Muscle layer of colon (tissue), 2 donors: ENCODE results near the gene ACTR5.
"Not testable (repeated sequence)": the region's sequence is repeated elsewhere in the genome, so short reads cannot be mapped to it uniquely, and the experiment has no call there.

Experiments
- H3K27ac ChIP-seq: one replicate; pipeline ENCODE4 v1.7.0; 2013; ENCODE audit warnings: low read depth, mild to moderate bottlenecking, low read length, moderate library complexity
- H3K27me3 ChIP-seq, 2 donors: one replicate each; pipeline ENCODE4 v1.7.0; 2013; ENCODE audit warnings: low read length in 2 of 2, mild to moderate bottlenecking in 2 of 2; ENCODE audit not compliant: insufficient read depth in 2 of 2, control insufficient read depth in 1 of 2
- H3K36me3 ChIP-seq: one replicate; pipeline ENCODE4 v1.7.0; 2013; ENCODE audit warnings: mild to moderate bottlenecking, low read length; ENCODE audit not compliant: insufficient read depth
- H3K4me1 ChIP-seq: one replicate; pipeline ENCODE4 v1.7.0; 2013; ENCODE audit warnings: mild to moderate bottlenecking, low read length; ENCODE audit not compliant: insufficient read depth
- H3K4me3 ChIP-seq, 2 donors: one replicate each; pipeline ENCODE4 v1.7.0; 2013; ENCODE audit warnings: low read length in 2 of 2, low read depth in 1 of 2, mild to moderate bottlenecking in 1 of 2, moderate library complexity in 1 of 2
- H3K9ac ChIP-seq: one replicate; pipeline ENCODE4 v1.7.0; 2013; ENCODE audit warnings: low read length
- H3K9me3 ChIP-seq: one replicate; pipeline ENCODE4 v1.7.0; 2013; ENCODE audit warnings: mild to moderate bottlenecking, low read length
- donor health status: abdominal sarcoma.
- donor health status: Adenocarcinoma of cecum.

Gene ACTR5

DNA sequence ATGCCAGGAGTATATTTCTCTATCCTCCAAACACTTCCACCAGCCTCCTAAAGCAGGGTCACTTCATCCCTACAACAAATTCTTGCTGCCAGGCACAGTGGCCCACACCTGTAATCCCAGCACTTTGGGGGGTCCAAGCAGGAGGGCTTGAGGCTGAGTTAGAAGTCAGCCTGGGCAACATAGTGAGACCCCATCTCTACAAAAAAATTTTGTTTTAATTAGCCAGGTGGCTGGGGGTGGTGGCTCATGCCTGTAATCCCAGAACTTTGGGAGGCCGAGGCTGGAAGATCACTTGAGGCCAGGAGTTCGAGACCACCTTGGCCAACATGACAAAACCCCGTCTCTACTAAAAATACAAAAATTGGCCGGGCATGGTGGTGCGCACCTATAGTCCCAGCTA, 45.8 kb downstream of the ACTR5 start:
- H3K9me3 ChIP-seq, H3K36me3 ChIP-seq: not testable (repeated sequence)

DNA sequence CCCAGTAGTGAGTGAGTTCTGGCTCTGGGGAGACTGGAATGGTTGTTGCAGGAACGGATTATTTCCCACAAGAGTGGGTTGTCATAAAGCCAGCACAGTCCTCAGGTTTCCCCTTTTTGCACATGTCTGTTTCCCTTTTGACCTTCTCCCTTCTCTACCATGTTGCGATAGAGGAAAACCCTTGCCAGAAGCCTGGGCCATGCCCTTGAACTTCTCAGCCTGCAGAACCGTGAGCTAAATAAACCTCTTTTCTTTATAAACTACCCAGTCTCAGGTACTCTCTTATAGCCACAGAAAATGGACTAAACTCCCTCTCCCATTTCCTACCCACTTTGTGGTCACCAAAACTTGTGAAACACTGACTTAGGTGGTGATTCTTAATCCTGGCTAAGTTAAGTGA, 50.0 kb downstream of the ACTR5 start:
- Histone ChIP-seq H3K9me3 (no peaks in the 10 kb centered on the region), H3K27ac (no peak overlapping the region), H3K4me1 (no peaks in the 10 kb centered on the region), H3K27me3 (no peaks in the 10 kb centered on the region), H3K4me3 (no peak overlapping the region), H3K9ac (no peak overlapping the region), H3K36me3 (no peaks in the 10 kb centered on the region)

More for the DNA sequence above, 45.8 kb downstream of the ACTR5 start:
- not testable (repeated sequence) for H3K27ac ChIP-seq, H3K27me3 ChIP-seq, H3K4me1 ChIP-seq, H3K4me3 ChIP-seq, H3K9ac ChIP-seq

DNA sequence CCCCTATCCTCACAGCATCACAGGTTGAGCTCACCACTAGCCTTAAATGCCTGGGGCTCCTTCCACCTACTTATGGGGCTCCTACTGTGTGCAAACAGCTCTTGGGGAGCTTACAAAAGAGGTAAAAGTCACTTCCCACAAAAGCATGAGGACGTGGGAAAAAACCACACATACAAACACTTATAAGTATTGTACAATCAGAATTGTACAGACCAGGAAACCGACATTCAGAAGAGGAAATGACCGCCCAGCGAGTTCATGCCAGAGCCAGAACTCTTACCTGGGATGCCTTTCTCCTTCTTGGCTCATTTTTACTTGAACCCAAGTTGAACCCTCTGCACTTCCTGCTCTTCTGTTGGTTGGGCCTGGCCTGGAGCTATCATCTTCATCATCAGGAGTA, 50.9 kb downstream of the ACTR5 start:
- H3K4me3 ChIP-seq: no peak overlapping the region
- no peaks in the 10 kb centered on the region for H3K27me3 ChIP-seq
- H3K9ac ChIP-seq: no peak overlapping the region
- H3K9me3 ChIP-seq: no peaks in the 10 kb centered on the region
- no peak overlapping the region for H3K27ac ChIP-seq
- no peaks in the 10 kb centered on the region for H3K4me1 ChIP-seq
- H3K36me3 ChIP-seq: no peaks in the 10 kb centered on the region

DNA sequence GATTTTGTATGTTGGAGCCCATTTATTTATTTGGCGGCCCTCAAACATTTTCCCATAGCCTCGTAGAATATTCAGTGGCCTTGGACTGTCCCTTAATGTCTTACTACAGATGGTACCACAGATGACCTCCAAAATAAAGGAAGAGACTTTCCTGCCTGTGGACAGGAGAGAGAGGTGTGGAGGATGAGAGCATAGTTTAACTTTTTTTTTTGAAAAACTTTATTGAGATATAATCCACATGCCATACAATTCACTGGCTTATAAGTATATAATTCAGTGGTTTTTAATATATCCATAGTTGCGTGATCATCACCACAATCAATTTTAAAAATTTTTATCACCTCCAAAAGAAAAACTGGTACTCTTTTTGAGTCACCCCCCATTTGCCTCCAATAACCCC, 52.6 kb downstream of the ACTR5 start:
- no peak overlapping the region for H3K9ac ChIP-seq
- no peak overlapping the region for H3K4me3 ChIP-seq
- no peaks in the 10 kb centered on the region for H3K9me3 ChIP-seq
- H3K4me1 ChIP-seq: no peaks in the 10 kb centered on the region
- H3K27ac ChIP-seq: no peak overlapping the region
- H3K27me3 ChIP-seq: peaks cover 0 to 7% of the 10 kb centered on the region in 2 donors
- no peaks in the 10 kb centered on the region for H3K36me3 ChIP-seq

DNA sequence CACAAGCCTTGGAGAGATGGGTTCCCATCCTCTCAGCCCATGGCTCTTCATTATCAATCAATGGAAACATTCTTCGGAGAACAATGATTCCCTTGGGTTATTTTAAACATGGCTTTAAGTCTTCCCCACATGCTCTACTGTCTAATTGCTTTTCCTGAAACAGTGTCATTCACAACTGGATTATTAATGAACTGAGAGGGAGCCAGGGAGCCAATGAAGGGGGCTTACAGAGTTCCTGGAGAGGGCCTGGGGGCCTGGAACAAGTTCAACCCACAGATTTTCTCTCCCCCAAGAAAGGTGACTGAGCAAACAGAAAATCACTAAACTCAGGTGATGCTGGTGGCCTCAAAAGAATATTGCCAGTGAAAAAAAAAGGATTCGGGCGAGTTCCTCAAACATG, 56.0 kb downstream of the ACTR5 start:
- Histone ChIP-seq H3K9me3 (no peaks in the 10 kb centered on the region), H3K27me3 (peaks cover 19 to 34% of the 10 kb centered on the region in 2 donors), H3K4me1 (no peaks in the 10 kb centered on the region), H3K27ac (no peak overlapping the region), H3K36me3 (no peaks in the 10 kb centered on the region), H3K4me3 (no peak overlapping the region), H3K9ac (no peak overlapping the region)

DNA sequence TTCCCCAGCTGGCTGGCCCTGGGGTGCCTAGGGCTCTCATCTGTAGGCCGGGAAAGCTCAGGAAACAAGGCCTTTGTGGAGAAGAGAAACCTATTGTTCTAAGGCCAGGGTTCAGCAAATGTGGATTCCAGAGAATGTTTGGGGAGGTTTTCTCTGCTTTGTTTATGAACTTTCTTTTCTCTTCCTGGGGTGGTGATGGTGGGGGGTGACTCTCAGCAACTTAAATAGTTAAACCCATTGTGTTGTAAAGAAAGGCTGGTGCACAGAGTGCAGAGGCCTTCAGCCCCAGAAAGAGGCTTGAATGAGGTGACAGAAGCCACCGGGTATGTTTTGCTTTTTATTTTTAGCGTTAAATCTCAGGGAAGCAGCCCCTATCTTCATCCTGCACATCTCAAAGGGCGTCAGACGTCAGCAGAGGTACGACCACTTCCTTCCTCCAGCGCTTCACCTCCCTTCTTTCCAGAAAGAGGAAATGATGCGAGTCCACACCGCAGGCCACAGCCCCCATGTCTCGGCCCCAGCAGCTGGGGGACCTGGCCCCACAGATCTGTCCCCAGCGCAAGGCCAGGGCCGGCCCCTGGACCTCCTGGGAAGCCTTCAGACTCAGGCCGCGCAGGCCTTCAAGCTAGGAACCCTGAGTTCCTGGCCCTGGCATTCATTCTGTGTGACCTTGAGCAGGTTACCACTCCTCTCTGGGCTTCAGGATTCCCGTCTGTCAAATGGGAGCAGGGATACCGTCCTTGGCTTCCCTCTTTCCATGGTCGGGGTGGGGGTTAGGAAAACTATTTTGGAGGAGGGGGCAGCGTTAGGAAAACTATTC, 56.6 kb downstream of the ACTR5 start:
- Histone ChIP-seq H3K4me1 (no peaks in the 10 kb centered on the region), H3K9ac (no peak overlapping the region), H3K36me3 (no peaks in the 10 kb centered on the region), H3K27ac (no peak overlapping the region), H3K4me3 (peak overlapping the region in 1 of 2 donors; percentile 38), H3K9me3 (no peaks in the 10 kb centered on the region), H3K27me3 (peaks cover 19 to 34% of the 10 kb centered on the region in 2 donors)

DNA sequence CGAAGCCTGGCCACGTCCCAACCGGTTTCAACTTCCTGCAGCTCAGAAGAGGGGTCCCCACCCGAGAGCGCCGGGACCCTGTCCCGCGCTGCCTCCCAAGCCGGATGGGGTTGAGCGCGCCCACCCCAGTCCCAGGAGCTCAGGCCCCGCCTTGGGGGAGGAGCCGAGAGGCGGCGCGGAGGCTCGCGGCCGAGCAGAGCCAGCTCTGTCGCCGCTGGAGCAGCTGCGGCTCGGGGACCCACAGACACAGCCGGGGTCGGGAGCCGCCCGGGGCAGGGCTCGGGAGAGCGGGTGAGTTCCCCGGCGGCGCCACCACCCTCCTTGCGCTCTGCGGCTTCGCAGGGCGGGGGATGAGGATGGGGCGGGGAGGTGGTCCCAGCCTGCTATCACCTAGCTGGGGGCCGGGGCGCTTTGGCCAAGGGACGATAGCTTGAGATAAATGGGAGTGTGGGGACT, 57.3 kb downstream of the ACTR5 start, which contains the start of gene PPP1R16B:
PPP1R16B (plus strand) TSS at position 196 of the 456 bp plus-strand sequence. CDS start 30,229 bp downstream, outside the sequence.
- Histone ChIP-seq H3K9ac (no peak within 1 kb of the TSS), H3K27me3 (peaks cover 19 to 34% of the 10 kb centered on the region in 2 donors), H3K36me3 (no peaks in the 10 kb centered on the region), H3K27ac (no peak within 1 kb of the TSS), H3K4me1 (no peaks in the 10 kb centered on the region), H3K4me3 (peak within 1 kb of the TSS; percentile 38 to 50), H3K9me3 (no peaks in the 10 kb centered on the region)

DNA sequence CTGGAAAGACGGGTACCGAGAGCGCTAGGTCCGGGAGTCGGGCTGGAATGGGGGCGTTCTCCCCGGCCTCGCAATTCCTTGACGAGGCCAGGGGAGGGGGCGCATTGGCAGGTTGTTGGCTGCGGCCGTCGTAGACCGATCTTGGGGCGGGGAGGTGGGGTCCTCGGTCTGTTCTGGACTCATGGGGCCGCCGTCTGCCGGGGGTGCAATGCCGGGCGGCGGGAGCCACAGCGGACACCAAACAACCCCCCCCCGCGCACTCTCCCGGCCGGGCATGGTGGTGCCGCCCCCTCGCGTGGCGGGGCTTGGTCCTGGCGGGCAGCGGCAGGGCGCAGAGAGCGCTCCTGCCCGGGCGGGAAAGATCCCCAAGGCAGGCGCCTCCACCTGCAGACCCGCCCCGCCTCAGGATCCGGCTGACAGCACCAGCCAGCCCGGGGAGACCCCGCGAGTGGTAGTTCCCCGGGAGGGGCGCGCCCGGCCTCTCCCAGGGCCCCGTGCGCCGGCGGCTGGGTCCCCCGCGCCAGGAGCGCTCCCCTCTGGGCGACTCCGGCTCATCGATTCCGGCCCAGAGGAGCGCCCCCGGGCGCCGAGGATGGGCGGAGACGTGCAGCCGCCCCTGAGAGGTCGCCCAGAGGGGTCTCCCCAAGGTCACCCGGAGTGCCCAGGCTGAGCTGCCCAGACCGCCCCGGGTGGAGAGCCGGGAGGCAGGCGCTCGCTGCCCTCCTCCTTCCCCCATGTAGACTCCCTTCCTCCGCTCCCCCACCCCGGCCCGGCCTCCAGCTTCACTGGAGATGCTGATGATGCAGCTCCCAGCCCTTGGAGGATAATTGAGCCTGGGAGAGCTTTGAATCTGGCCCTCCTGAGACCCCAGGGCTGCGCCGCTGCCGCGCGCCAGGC, 57.9 kb downstream of the ACTR5 start:
- Histone ChIP-seq H3K27ac (no peak overlapping the region), H3K9me3 (no peaks in the 10 kb centered on the region), H3K4me1 (no peaks in the 10 kb centered on the region), H3K4me3 (peak overlapping the region; percentile 38 to 50), H3K36me3 (no peaks in the 10 kb centered on the region), H3K9ac (no peak overlapping the region), H3K27me3 (peaks cover 19 to 34% of the 10 kb centered on the region in 2 donors)

DNA sequence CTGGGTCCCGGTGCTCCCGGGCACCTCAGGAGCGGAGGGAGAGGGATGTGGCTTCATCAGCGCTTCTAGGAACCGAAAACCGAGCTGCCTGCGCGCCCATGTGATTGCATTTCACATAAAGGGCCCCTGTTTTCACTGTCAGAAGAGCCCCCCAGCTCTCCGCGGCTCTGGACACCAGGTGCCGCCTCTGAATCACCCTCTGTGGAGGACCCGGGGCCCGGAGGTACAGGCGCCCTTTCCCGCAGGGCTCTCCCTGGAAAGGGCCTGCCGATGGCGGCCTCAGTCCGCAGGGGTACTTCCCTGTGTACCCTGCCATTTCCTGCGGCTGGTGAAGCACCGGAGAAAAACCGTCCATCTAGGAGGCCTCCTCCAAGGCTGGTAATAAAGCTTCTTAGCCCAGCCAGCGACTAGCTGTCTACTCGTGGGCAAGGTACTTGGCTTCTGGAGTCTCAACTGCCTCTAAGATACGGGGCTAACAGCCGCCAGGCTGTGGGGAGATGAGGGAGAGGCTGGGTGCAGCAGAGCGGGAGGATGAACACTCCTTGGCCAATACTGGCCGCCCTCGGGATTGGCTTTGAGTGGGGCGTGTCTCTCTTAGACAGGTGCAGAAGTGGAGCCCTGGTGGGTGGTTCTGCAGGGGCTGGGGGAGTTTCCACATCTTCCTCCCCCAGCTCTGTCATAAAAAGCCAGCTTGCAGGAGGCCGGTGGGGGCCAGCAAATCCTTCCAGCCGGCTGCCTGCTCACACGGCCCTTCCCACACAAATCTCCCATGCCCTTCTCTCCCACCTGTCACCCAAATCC, 58.8 kb downstream of the ACTR5 start:
- H3K4me1 ChIP-seq: no peaks in the 10 kb centered on the region
- no peaks in the 10 kb centered on the region for H3K9me3 ChIP-seq
- no peak overlapping the region for H3K9ac ChIP-seq
- H3K27ac ChIP-seq: no peak overlapping the region
- no peaks in the 10 kb centered on the region for H3K36me3 ChIP-seq
- peak overlapping the region in 1 of 2 donors; percentile 38 for H3K4me3 ChIP-seq
- peaks cover 19 to 34% of the 10 kb centered on the region in 2 donors for H3K27me3 ChIP-seq

DNA sequence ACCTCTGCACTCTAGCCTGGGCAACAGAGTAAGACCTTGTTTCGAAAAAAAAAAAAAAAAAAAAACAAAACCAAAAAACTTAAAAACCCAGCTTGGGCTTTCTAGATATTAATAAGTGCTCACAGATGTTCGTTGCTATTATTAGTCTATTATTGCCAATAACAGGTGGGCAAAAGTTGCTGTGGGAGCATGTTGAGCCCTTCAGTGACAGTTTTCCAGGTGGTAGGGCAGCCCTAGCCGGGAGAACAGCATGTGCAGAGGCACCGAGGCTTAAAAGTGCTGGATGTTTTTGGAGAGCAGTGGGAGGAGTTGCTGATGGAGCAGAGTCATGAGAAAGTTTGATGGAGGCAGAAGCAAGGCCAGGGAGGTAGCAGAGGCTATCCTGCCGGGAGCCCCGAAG, 61.7 kb downstream of the ACTR5 start:
- Histone ChIP-seq H3K4me3 (no peak overlapping the region), H3K9me3 (no peaks in the 10 kb centered on the region), H3K27me3 (peaks cover 19 to 34% of the 10 kb centered on the region in 2 donors), H3K9ac (no peak overlapping the region), H3K27ac (no peak overlapping the region), H3K4me1 (no peaks in the 10 kb centered on the region), H3K36me3 (no peaks in the 10 kb centered on the region)
